ENCODE results near the gene WDR86.

- TF ChIP-seq CTCF (IDR thresholded peaks at IDR 0.05; ENCODE audit: insufficient read depth, low read length): no peak
- TF ChIP-seq POLR2AphosphoS5 (IDR thresholded peaks at IDR 0.05; ENCODE audit: low read depth): no peak
- no peak for TF ChIP-seq REST (IDR thresholded peaks at IDR 0.05; ENCODE audit: insufficient replicate concordance, low read depth)
- no peak for TF ChIP-seq GABPA (IDR thresholded peaks at IDR 0.05; ENCODE audit: low read depth)
- TF ChIP-seq SPI1 (IDR thresholded peaks at IDR 0.05; ENCODE audit: borderline replicate concordance, low read depth): no peak
These were observed 66.3 kb downstream of the WDR86 start for GRCh38 chr7:151343516-151343915.

Measured in HL-60 (cell line).